GM23338 (cell line): ENCODE results near the gene MGAT3. TPM values are rescaled to one million over a fixed set of nuclear protein-coding genes. Genes with fewer than 3 reads are reported as not detected.

ENCODE experiments used
- ATAC-seq: fragments of 200-7000 bp; cut with Tn5 transposase; 3 replicates; pipeline ENCODE4 v1.9.1; 2020
- DNase-seq: peaks from one replicate; pipeline ENCODE4 v3.0.0-alpha.2; 2015; ENCODE audit warnings: low spot score
- H2AFZ ChIP-seq: fragments of 200-600 bp; sonication (generic); 2 replicates; pipeline ENCODE4 v1.8.0; 2016; ENCODE audit warnings: antibody characterized with exemption, mild to moderate bottlenecking, moderate library complexity
- H3F3A ChIP-seq: fragments of 200-600 bp; sonication (generic); replicated peaks from 2 replicates; pipeline ENCODE4 v1.8.0; 2017; ENCODE audit warnings: antibody characterized with exemption, mixed run types, low read depth
- H3K27ac ChIP-seq: fragments of 200-600 bp; sonication (generic); 2 replicates; pipeline ENCODE4 v1.6.1; 2016; ENCODE audit warnings: low read depth
- H3K27me3 ChIP-seq: fragments of 200-600 bp; sonication (generic); 2 replicates; pipeline ENCODE4 v1.8.0; 2016; ENCODE audit warnings: mild to moderate bottlenecking, mixed run types, moderate library complexity; ENCODE audit not compliant: insufficient read depth
- H3K36me3 ChIP-seq: fragments of 200-600 bp; sonication (generic); 2 replicates; pipeline ENCODE4 v1.8.0; 2016; ENCODE audit warnings: mild to moderate bottlenecking; ENCODE audit not compliant: insufficient read depth
- H3K4me1 ChIP-seq: fragments of 200-600 bp; sonication (generic); 2 replicates; pipeline ENCODE4 v1.8.0; 2016; ENCODE audit warnings: mild to moderate bottlenecking, moderate library complexity; ENCODE audit not compliant: insufficient read depth
- H3K4me2 ChIP-seq: fragments of 200-600 bp; sonication (generic); 2 replicates; pipeline ENCODE4 v1.7.1; 2017; ENCODE audit warnings: mixed run types
- H3K4me3 ChIP-seq: fragments of 200-600 bp; sonication (generic); 2 replicates; pipeline ENCODE4 v1.6.1; 2016; ENCODE audit warnings: mixed run types
- H3K79me2 ChIP-seq: fragments of 200-600 bp; sonication (generic); replicated peaks from 2 replicates; pipeline ENCODE4 v1.8.0; 2017; ENCODE audit warnings: mild to moderate bottlenecking; ENCODE audit not compliant: insufficient read depth
- H3K9me2 ChIP-seq: fragments of 200-600 bp; sonication (generic); 2 replicates; pipeline ENCODE4 v1.8.0; 2017; ENCODE audit not compliant: insufficient read depth
- H4K20me1 ChIP-seq: fragments of 200-600 bp; sonication (generic); replicated peaks from 2 replicates; pipeline ENCODE4 v1.8.0; 2017; ENCODE audit warnings: mild to moderate bottlenecking; ENCODE audit not compliant: insufficient read depth
- H3K27ac Mint-ChIP-seq: 2 replicates; pipeline ENCODE4 v1.8.0; 2020; ENCODE audit warnings: inconsistent platforms, mild to moderate bottlenecking, moderate library complexity, mixed read lengths
- H3K27me3 Mint-ChIP-seq: 3 replicates; pipeline ENCODE4 v1.8.0; 2022; ENCODE audit warnings: low read depth, mild to moderate bottlenecking, moderate library complexity, mixed read lengths, inconsistent platforms; ENCODE audit not compliant: insufficient read depth, poor library complexity
- H3K36me3 Mint-ChIP-seq: 3 replicates; pipeline ENCODE4 v1.8.0; 2021; ENCODE audit warnings: low read depth, mild to moderate bottlenecking, inconsistent platforms, moderate library complexity, mixed read lengths
- H3K4me1 Mint-ChIP-seq: 3 replicates; pipeline ENCODE4 v1.8.0; 2020; ENCODE audit warnings: mild to moderate bottlenecking, inconsistent platforms, mixed read lengths
- H3K4me3 Mint-ChIP-seq: 3 replicates; pipeline ENCODE4 v1.8.0; 2021; ENCODE audit warnings: moderate library complexity, mild to moderate bottlenecking, inconsistent platforms, mixed read lengths
- H3K9me3 Mint-ChIP-seq: 3 replicates; pipeline ENCODE4 v1.8.0; 2020; ENCODE audit warnings: moderate library complexity, mild to moderate bottlenecking, inconsistent platforms, mixed read lengths
- CREB1 ChIP-seq: fragments of 250-450 bp; sonication (Bioruptor Pico); IDR thresholded peaks from 2 replicates; pipeline ENCODE4 v1.5.0; 2020; ENCODE audit warnings: low read depth, mild to moderate bottlenecking, moderate library complexity
- EZH2 ChIP-seq: fragments of 200-600 bp; sonication (generic); IDR thresholded peaks from one replicate; pipeline ENCODE4 v1.8.0; 2017; ENCODE audit warnings: antibody characterized with exemption, mild to moderate bottlenecking, low read depth; ENCODE audit not compliant: unreplicated experiment
- EZH2phosphoT487 ChIP-seq: fragments of 200-600 bp; sonication (generic); IDR thresholded peaks from one replicate; pipeline ENCODE4 v1.8.1; 2018; ENCODE audit warnings: antibody characterized with exemption; ENCODE audit not compliant: unreplicated experiment
- JUNB ChIP-seq: IDR thresholded peaks from one replicate; pipeline ENCODE4 v1.6.1; 2016; ENCODE audit warnings: antibody characterized with exemption; ENCODE audit not compliant: unreplicated experiment
- NANOG ChIP-seq: IDR thresholded peaks from 2 replicates; pipeline ENCODE4 v1.6.1; 2016; ENCODE audit warnings: antibody characterized with exemption, borderline replicate concordance
- POLR2AphosphoS5 ChIP-seq: IDR thresholded peaks from 2 replicates; pipeline ENCODE4 v1.6.1; 2016; ENCODE audit warnings: antibody characterized with exemption, low read depth
- STAT1 ChIP-seq: IDR thresholded peaks from one replicate; pipeline ENCODE4 v1.6.1; 2016; ENCODE audit warnings: antibody characterized with exemption; ENCODE audit not compliant: unreplicated experiment
- ZNF114 ChIP-seq: fragments of 250-450 bp; sonication (Bioruptor Pico); IDR thresholded peaks from 2 replicates; pipeline ENCODE4 v1.5.0; 2020; ENCODE audit warnings: mild to moderate bottlenecking, moderate library complexity
- ZNF331 ChIP-seq: fragments of 250-450 bp; sonication (Bioruptor Pico); IDR thresholded peaks from 2 replicates; pipeline ENCODE4 v1.5.0; 2020; ENCODE audit warnings: low read depth, mild to moderate bottlenecking, moderate library complexity
- polyA plus RNA-seq: library from polyadenylated mRNA; unstranded; fragments of >200 nt; fragmentation: Nextera tagmentation; extraction: Ambion mirVana; gene quantifications from 2 replicates; pipeline ENCODE4 v1.2.1, GENCODE V29; 2016
- total RNA-seq: library from RNA; depleted of rRNA; stranded (reverse); fragments of >200 nt; shearing (Covaris generic); gene quantifications from 2 replicates; pipeline ENCODE4 v1.2.3, GENCODE V29; 2014
- TF ChIP-seq, protein P1 (sequence below), 2 experiments: fragments of 200-600 bp in 1 of 2; sonication (generic) in 1 of 2; conservative IDR thresholded peaks; 2 replicates each; pipeline versions ENCODE4 v1.5.1 to v1.6.1; 2016 to 2017; ENCODE audit warnings: antibody characterized with exemption in 2 of 2, low read depth in 2 of 2, mild to moderate bottlenecking in 2 of 2, moderate library complexity in 1 of 2
- TF ChIP-seq, protein P2 (sequence below): fragments of 250-450 bp; sonication (Bioruptor Pico); IDR thresholded peaks from 2 replicates; pipeline ENCODE4 v1.5.0; 2020; ENCODE audit warnings: mild to moderate bottlenecking, moderate library complexity
- TF ChIP-seq, protein P3 (sequence below): IDR thresholded peaks from one replicate; pipeline ENCODE4 v1.6.1; 2018; ENCODE audit warnings: antibody characterized with exemption; ENCODE audit not compliant: unreplicated experiment
- TF ChIP-seq, protein P4 (sequence below): IDR thresholded peaks from 2 replicates; pipeline ENCODE4 v1.6.1; 2016; ENCODE audit warnings: antibody characterized with exemption

MGAT3 gene
- total and polyA plus RNA-seq, 2 experiments from 2014 or later: 1.7 to 10.2 TPM

DNA sequence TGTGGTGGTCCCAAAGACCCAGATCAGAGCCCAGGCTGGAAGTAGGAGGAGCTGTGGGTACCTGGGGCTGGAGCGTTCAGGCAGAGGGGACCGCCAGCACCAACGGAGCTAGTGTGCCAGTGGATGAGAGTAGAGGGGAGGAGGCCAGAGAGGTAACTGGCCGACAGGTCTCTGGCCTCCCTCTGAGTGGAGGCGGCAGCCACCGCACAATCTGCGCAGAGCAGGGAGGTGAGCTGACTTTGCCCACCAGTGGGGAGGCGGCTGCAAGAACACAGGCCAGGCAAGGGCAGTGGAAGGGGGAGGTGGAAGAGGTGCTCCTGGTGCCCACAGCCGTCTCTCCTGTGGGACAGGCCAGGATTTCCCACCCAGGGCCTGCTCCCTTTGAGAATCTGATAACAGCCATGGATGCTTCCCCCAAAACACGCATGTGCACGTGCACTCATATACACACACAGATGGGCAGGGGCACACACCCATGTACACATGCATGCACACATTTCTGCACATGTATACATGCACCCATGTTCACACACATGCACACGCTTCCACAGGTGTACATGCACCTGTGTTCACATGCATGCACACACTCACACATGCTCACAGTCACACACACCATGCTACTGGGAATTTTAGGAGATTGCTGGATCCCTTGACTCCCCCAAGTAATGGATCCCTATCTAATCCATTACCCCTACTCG, 6.4 kb upstream of the MGAT3 start:
- no peaks in the 10 kb centered on the region for H4K20me1 ChIP-seq
- peaks cover 2% of the 10 kb centered on the region; the same call in 1 of the 2 replicates for H3K27me3 ChIP-seq
- no peak overlapping the region for H3K27ac ChIP-seq
- peaks cover 31% of the 10 kb centered on the region for H3K27me3 Mint-ChIP-seq
- H3K9me3 Mint-ChIP-seq: no peaks in the 10 kb centered on the region
- H3K79me2 ChIP-seq: no peaks in the 10 kb centered on the region
- no peak overlapping the region for H2AFZ ChIP-seq
- no peak for DNase-seq
- no peak overlapping the region for H3K4me3 ChIP-seq
- peaks cover 8% of the 10 kb centered on the region; the same call in 1 of the 2 replicates for H3F3A ChIP-seq
- H3K36me3 ChIP-seq: no peaks in the 10 kb centered on the region
- no peaks in the 10 kb centered on the region; the same call in 2 of the 3 replicates for H3K36me3 Mint-ChIP-seq
- H3K4me3 Mint-ChIP-seq: no peak overlapping the region
- no peak overlapping the region for H3K27ac Mint-ChIP-seq
- no peak for ATAC-seq
- H3K4me2 ChIP-seq: no peak overlapping the region
- no peaks in the 10 kb centered on the region for H3K9me2 ChIP-seq
- H3K4me1 ChIP-seq: peaks cover 15% of the 10 kb centered on the region
- no peak for TF ChIP-seq ZNF331
- TF ChIP-seq, protein P1, sequence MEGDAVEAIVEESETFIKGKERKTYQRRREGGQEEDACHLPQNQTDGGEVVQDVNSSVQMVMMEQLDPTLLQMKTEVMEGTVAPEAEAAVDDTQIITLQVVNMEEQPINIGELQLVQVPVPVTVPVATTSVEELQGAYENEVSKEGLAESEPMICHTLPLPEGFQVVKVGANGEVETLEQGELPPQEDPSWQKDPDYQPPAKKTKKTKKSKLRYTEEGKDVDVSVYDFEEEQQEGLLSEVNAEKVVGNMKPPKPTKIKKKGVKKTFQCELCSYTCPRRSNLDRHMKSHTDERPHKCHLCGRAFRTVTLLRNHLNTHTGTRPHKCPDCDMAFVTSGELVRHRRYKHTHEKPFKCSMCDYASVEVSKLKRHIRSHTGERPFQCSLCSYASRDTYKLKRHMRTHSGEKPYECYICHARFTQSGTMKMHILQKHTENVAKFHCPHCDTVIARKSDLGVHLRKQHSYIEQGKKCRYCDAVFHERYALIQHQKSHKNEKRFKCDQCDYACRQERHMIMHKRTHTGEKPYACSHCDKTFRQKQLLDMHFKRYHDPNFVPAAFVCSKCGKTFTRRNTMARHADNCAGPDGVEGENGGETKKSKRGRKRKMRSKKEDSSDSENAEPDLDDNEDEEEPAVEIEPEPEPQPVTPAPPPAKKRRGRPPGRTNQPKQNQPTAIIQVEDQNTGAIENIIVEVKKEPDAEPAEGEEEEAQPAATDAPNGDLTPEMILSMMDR (conservative IDR thresholded peaks at IDR 0.05; ENCODE audit: low read depth in 2 of 2): no peak
- TF ChIP-seq CREB1 (CRISPR knock-in tag): no peak
- TF ChIP-seq JUNB: no peak
- no peak for TF ChIP-seq ZNF114 (CRISPR knock-in tag)
- TF ChIP-seq POLR2AphosphoS5: no peak
- no peak for TF ChIP-seq NANOG
- TF ChIP-seq, protein P2, sequence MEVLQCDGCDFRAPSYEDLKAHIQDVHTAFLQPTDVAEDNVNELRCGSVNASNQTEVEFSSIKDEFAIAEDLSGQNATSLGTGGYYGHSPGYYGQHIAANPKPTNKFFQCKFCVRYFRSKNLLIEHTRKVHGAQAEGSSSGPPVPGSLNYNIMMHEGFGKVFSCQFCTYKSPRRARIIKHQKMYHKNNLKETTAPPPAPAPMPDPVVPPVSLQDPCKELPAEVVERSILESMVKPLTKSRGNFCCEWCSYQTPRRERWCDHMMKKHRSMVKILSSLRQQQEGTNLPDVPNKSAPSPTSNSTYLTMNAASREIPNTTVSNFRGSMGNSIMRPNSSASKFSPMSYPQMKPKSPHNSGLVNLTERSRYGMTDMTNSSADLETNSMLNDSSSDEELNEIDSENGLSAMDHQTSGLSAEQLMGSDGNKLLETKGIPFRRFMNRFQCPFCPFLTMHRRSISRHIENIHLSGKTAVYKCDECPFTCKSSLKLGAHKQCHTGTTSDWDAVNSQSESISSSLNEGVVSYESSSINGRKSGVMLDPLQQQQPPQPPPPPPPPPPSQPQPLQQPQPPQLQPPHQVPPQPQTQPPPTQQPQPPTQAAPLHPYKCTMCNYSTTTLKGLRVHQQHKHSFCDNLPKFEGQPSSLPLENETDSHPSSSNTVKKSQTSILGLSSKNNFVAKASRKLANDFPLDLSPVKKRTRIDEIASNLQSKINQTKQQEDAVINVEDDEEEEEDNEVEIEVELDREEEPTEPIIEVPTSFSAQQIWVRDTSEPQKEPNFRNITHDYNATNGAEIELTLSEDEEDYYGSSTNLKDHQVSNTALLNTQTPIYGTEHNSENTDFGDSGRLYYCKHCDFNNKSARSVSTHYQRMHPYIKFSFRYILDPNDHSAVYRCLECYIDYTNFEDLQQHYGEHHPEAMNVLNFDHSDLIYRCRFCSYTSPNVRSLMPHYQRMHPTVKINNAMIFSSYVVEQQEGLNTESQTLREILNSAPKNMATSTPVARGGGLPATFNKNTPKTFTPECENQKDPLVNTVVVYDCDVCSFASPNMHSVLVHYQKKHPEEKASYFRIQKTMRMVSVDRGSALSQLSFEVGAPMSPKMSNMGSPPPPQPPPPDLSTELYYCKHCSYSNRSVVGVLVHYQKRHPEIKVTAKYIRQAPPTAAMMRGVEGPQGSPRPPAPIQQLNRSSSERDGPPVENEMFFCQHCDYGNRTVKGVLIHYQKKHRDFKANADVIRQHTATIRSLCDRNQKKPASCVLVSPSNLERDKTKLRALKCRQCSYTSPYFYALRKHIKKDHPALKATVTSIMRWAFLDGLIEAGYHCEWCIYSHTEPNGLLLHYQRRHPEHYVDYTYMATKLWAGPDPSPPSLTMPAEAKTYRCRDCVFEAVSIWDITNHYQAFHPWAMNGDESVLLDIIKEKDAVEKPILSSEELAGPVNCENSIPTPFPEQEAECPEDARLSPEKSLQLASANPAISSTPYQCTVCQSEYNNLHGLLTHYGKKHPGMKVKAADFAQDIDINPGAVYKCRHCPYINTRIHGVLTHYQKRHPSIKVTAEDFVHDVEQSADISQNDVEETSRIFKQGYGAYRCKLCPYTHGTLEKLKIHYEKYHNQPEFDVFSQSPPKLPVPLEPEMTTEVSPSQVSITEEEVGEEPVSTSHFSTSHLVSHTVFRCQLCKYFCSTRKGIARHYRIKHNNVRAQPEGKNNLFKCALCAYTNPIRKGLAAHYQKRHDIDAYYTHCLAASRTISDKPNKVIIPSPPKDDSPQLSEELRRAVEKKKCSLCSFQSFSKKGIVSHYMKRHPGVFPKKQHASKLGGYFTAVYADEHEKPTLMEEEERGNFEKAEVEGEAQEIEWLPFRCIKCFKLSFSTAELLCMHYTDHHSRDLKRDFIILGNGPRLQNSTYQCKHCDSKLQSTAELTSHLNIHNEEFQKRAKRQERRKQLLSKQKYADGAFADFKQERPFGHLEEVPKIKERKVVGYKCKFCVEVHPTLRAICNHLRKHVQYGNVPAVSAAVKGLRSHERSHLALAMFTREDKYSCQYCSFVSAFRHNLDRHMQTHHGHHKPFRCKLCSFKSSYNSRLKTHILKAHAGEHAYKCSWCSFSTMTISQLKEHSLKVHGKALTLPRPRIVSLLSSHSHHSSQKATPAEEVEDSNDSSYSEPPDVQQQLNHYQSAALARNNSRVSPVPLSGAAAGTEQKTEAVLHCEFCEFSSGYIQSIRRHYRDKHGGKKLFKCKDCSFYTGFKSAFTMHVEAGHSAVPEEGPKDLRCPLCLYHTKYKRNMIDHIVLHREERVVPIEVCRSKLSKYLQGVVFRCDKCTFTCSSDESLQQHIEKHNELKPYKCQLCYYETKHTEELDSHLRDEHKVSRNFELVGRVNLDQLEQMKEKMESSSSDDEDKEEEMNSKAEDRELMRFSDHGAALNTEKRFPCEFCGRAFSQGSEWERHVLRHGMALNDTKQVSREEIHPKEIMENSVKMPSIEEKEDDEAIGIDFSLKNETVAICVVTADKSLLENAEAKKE (CRISPR knock-in tag): no peak
- TF ChIP-seq STAT1: no peak
- TF ChIP-seq, protein P3, sequence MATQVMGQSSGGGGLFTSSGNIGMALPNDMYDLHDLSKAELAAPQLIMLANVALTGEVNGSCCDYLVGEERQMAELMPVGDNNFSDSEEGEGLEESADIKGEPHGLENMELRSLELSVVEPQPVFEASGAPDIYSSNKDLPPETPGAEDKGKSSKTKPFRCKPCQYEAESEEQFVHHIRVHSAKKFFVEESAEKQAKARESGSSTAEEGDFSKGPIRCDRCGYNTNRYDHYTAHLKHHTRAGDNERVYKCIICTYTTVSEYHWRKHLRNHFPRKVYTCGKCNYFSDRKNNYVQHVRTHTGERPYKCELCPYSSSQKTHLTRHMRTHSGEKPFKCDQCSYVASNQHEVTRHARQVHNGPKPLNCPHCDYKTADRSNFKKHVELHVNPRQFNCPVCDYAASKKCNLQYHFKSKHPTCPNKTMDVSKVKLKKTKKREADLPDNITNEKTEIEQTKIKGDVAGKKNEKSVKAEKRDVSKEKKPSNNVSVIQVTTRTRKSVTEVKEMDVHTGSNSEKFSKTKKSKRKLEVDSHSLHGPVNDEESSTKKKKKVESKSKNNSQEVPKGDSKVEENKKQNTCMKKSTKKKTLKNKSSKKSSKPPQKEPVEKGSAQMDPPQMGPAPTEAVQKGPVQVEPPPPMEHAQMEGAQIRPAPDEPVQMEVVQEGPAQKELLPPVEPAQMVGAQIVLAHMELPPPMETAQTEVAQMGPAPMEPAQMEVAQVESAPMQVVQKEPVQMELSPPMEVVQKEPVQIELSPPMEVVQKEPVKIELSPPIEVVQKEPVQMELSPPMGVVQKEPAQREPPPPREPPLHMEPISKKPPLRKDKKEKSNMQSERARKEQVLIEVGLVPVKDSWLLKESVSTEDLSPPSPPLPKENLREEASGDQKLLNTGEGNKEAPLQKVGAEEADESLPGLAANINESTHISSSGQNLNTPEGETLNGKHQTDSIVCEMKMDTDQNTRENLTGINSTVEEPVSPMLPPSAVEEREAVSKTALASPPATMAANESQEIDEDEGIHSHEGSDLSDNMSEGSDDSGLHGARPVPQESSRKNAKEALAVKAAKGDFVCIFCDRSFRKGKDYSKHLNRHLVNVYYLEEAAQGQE: no peak
- TF ChIP-seq EZH2phosphoT487: no peak
- TF ChIP-seq, protein P4, sequence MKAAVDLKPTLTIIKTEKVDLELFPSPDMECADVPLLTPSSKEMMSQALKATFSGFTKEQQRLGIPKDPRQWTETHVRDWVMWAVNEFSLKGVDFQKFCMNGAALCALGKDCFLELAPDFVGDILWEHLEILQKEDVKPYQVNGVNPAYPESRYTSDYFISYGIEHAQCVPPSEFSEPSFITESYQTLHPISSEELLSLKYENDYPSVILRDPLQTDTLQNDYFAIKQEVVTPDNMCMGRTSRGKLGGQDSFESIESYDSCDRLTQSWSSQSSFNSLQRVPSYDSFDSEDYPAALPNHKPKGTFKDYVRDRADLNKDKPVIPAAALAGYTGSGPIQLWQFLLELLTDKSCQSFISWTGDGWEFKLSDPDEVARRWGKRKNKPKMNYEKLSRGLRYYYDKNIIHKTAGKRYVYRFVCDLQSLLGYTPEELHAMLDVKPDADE: no peak
- no peak for TF ChIP-seq EZH2
- peaks cover 34% of the 10 kb centered on the region for H3K4me1 Mint-ChIP-seq
